K562 (cell line): ENCODE results near the gene MT1A. TPM values are rescaled to one million over a fixed set of nuclear protein-coding genes. Genes with fewer than 3 reads are reported as not detected.

Source experiments
- ATAC-seq: fragments of 200-7000 bp; cut with Tn5 transposase; 3 replicates; pipeline ENCODE4 v1.9.1; 2020; ENCODE audit warnings: moderate library complexity
- BruUV-seq: library from RNA; stranded (reverse); fragments of 400-500 nt; replicated peaks from 2 replicates; lab custom pipeline; 2021; lab: Mats Ljungman, UMichigan
- CTCF ChIA-PET: fragments of 300-600 bp; formaldehyde crosslinking; extraction: SDS; loops from one replicate; lab custom pipeline; 2021; ENCODE audit warnings: low intra/inter-chr PET ratio; lab: Yijun Ruan, JAX
- POLR2A ChIA-PET: fragments of 300-600, 350-650 bp; sonication (Branson Sonifier 250); formaldehyde crosslinking; extraction: SDS; loops from one replicate; lab custom pipeline; 2021; ENCODE audit warnings: antibody characterized with exemption, inconsistent platforms; lab: Yijun Ruan, JAX
- DNase-seq, 4 experiments: peaks; one replicate each; pipeline versions ENCODE4 v3.0.0 to v3.0.0-alpha.2; 2011 to 2018; ENCODE audit warnings: low spot score in 3 of 4, mixed read lengths in 3 of 4; ENCODE audit errors: extremely low read depth in 1 of 4
- FAIRE-seq: peaks from 2 replicates; lab custom pipeline; 2011; peaks lifted over from hg19 to GRCh38; lab: Jason Lieb, UNC
- H2AFZ ChIP-seq: 2 replicates; pipeline ENCODE4 v1.6.0; 2011; ENCODE audit warnings: low read depth, low read length, control low read depth, inconsistent platforms
- H3K27ac ChIP-seq: fragments of 200-600 bp; 3 replicates; pipeline ENCODE4 v1.8.0; 2011; ENCODE audit warnings: low read depth, mild to moderate bottlenecking, control low read depth, inconsistent platforms, low read length, moderate library complexity, mixed read lengths; ENCODE audit errors: extremely low read depth
- H3K27me3 ChIP-seq, 2 experiments: fragments of 300-600 bp in 1 of 2; 2 replicates in 1 of 2; 3 replicates in 1 of 2; pipeline versions ENCODE4 v1.6.0 to v1.8.0; 2011; ENCODE audit warnings: inconsistent platforms in 2 of 2, low read length in 2 of 2, mild to moderate bottlenecking in 1 of 2, mixed read lengths in 1 of 2, moderate library complexity in 1 of 2; ENCODE audit not compliant: control insufficient read depth in 2 of 2, insufficient read depth in 2 of 2
- H3K36me3 ChIP-seq: fragments of 300-600 bp; 3 replicates; pipeline ENCODE4 v1.8.0; 2011; ENCODE audit warnings: mild to moderate bottlenecking, low read length, inconsistent platforms; ENCODE audit not compliant: control insufficient read depth, insufficient read depth
- H3K4me1 ChIP-seq, 2 experiments: fragments of 200-600 bp in 1 of 2; replicated peaks in 1 of 2; 2 replicates in 1 of 2; 3 replicates in 1 of 2; pipeline versions ENCODE4 v1.5.1 to v1.8.0; 2011; ENCODE audit warnings: inconsistent platforms in 2 of 2, low read length in 2 of 2, mild to moderate bottlenecking in 1 of 2, mixed read lengths in 1 of 2, moderate library complexity in 1 of 2; ENCODE audit not compliant: control insufficient read depth in 2 of 2, insufficient read depth in 2 of 2
- H3K4me2 ChIP-seq: 2 replicates; pipeline ENCODE4 v1.6.1; 2011; ENCODE audit warnings: low read length, control low read depth, inconsistent platforms, mixed read lengths; ENCODE audit not compliant: insufficient read depth
- H3K4me3 ChIP-seq: fragments of 200-600 bp; sonication (generic), shearing (Covaris generic); 2 replicates; pipeline ENCODE4 v1.5.1; 2016; ENCODE audit warnings: control low read depth, inconsistent platforms
- H3K79me2 ChIP-seq: fragments of 200-600 bp; 3 replicates; pipeline ENCODE4 v1.8.0; 2011; ENCODE audit warnings: low read length, inconsistent platforms; ENCODE audit not compliant: control insufficient read depth, insufficient read depth
- H3K9ac ChIP-seq, 2 experiments: 2 replicates each; pipeline versions ENCODE4 v1.6.0 to v1.6.1; 2011; ENCODE audit warnings: low read depth in 2 of 2, low read length in 2 of 2, control low read depth in 1 of 2, inconsistent platforms in 1 of 2, mild to moderate bottlenecking in 1 of 2, mixed read lengths in 1 of 2; ENCODE audit not compliant: insufficient read depth in 1 of 2
- H3K9me1 ChIP-seq: one replicate; pipeline ENCODE4 v1.6.0; 2011; ENCODE audit warnings: inconsistent platforms, mild to moderate bottlenecking, low read length, moderate library complexity; ENCODE audit not compliant: control insufficient read depth, insufficient read depth
- H3K9me3 ChIP-seq: replicated peaks from 2 replicates; pipeline ENCODE4 v1.5.1; 2011; ENCODE audit warnings: low read depth, low read length, inconsistent platforms; ENCODE audit not compliant: control insufficient read depth, insufficient read depth
- H4K20me1 ChIP-seq: replicated peaks from 2 replicates; pipeline ENCODE4 v1.6.1; 2011; ENCODE audit warnings: low read length, inconsistent platforms, mixed read lengths; ENCODE audit not compliant: control insufficient read depth, insufficient read depth
- ARID2 ChIP-seq: fragments of 450-650 bp; IDR thresholded peaks from 2 replicates; pipeline ENCODE4 v1.6.1; 2017; ENCODE audit warnings: antibody characterized with exemption, mild to moderate bottlenecking
- CAMTA2 ChIP-seq: fragments of 250-450 bp; sonication (Bioruptor Pico); conservative IDR thresholded peaks from 2 replicates; pipeline ENCODE4 v1.5.1; 2022
- CREM ChIP-seq: IDR thresholded peaks from 2 replicates; pipeline ENCODE4 v1.6.1; 2014; ENCODE audit warnings: antibody characterized with exemption, low read depth
- CTBP1 ChIP-seq: fragments of 450-650 bp; IDR thresholded peaks from 2 replicates; pipeline ENCODE4 v1.6.1; 2016; ENCODE audit warnings: borderline replicate concordance
- HIVEP1 ChIP-seq: fragments of 250-450 bp; sonication (Bioruptor Pico); IDR thresholded peaks from 2 replicates; pipeline ENCODE4 v1.4.0; 2020; ENCODE audit warnings: mild to moderate bottlenecking
- HNRNPL ChIP-seq: fragments of 200-400 bp; formaldehyde crosslinking; IDR thresholded peaks from 2 replicates; pipeline ENCODE4 v1.6.1; 2017; ENCODE audit warnings: low read depth, mild to moderate bottlenecking, low read length
- JUND ChIP-seq, 2 experiments: IDR thresholded peaks; 2 replicates in 1 of 2; 3 replicates in 1 of 2; pipeline ENCODE4 v1.6.1; 2011; ENCODE audit warnings: borderline replicate concordance in 2 of 2, low read depth in 2 of 2, low read length in 2 of 2, improper control_type of control experiment in 1 of 2, missing biosample characterization in 1 of 2, missing genetic modification characterization in 1 of 2, missing genetic modification reagents in 1 of 2
- MEF2A ChIP-seq: IDR thresholded peaks from 2 replicates; pipeline ENCODE4 v1.6.1; 2011; ENCODE audit warnings: low read depth, mild to moderate bottlenecking, low read length, moderate library complexity; ENCODE audit not compliant: control insufficient read depth
- NFE2L1 ChIP-seq: fragments of 450-650 bp; IDR thresholded peaks from 2 replicates; pipeline ENCODE4 v1.6.1; 2016; ENCODE audit warnings: missing genetic modification characterization, low read depth, mild to moderate bottlenecking, missing compliant biosample characterization, moderate library complexity, borderline replicate concordance
- PHF8 ChIP-seq: fragments of 200-600 bp; sonication (generic); IDR thresholded peaks from 2 replicates; pipeline ENCODE4 v1.6.1; 2012; ENCODE audit warnings: mixed run types, mild to moderate bottlenecking, inconsistent platforms, low read length, moderate library complexity, borderline replicate concordance
- SIRT6 ChIP-seq: IDR thresholded peaks from one replicate; pipeline ENCODE4 v1.6.1; 2012; ENCODE audit warnings: low read depth, mild to moderate bottlenecking, control low read depth, inconsistent platforms, low read length, moderate library complexity
- TCF3 ChIP-seq: sonication (generic); formaldehyde crosslinking; IDR thresholded peaks from 2 replicates; pipeline ENCODE4 v1.4.0; 2020; ENCODE audit warnings: mild to moderate bottlenecking, missing genetic modification reagents
- TSC22D4 ChIP-seq: fragments of 450-650 bp; IDR thresholded peaks from 2 replicates; pipeline ENCODE4 v1.6.1; 2016; ENCODE audit warnings: missing genetic modification characterization, missing biosample characterization, control low read depth
- YBX1 ChIP-seq: fragments of 450-650 bp; IDR thresholded peaks from 2 replicates; pipeline ENCODE4 v1.7.1; 2016; ENCODE audit warnings: mild to moderate bottlenecking
- ZNF644 ChIP-seq: fragments of 200-800 bp; sonication (Bioruptor generic); IDR thresholded peaks from 2 replicates; pipeline ENCODE4 v1.6.1; 2016; ENCODE audit warnings: low read depth, missing genetic modification characterization, missing compliant biosample characterization
- ZNF830 ChIP-seq: fragments of 250-450 bp; sonication (Bioruptor Pico); IDR thresholded peaks from 2 replicates; pipeline ENCODE4 v1.5.0; 2021; ENCODE audit warnings: mild to moderate bottlenecking
- WGBS: fragments of 100-300 bp; shearing (Covaris generic); methylation state at CpG from one replicate; pipeline ENCODE4 v1.1.6; 2016; ENCODE audit warnings: low coverage, mixed read lengths; ENCODE audit not compliant: insufficient coverage; ENCODE audit errors: missing lambda C conversion rate; 5-methylcytosine and 5-hydroxymethylcytosine counted together
- in situ Hi-C: fragments of 300-500 bp; cut with MboI; formaldehyde crosslinking; loops from 4 replicates; pipeline ENCODE4 v1.15.0; 2018; ENCODE audit warnings: inconsistent platforms, mixed read lengths
- intact Hi-C: fragments of 100-400 bp; cut with micrococcal nuclease; formaldehyde crosslinking; loops from 2 replicates; pipeline ENCODE4 v1.14.2; 2022
- polyA plus RNA-seq, 8 experiments: library from polyadenylated mRNA; depleted of rRNA in 4 of 8; stranded (reverse) in 5 of 8; unstranded in 3 of 8; fragments of >200 nt; fragmentation: Nextera tagmentation in 2 of 8; fragmentation: Illumina TruSeq in 1 of 8; extraction: Ambion mirVana in 2 of 8; extraction: Trizol in 1 of 8; gene quantifications; 2 replicates each; pipeline versions ENCODE4 v1.2.1 to v1.2.3, GENCODE V29; 2011 to 2014; ENCODE audit warnings: inconsistent platforms in 1 of 8, missing spikeins in 1 of 8
- total RNA-seq, 7 experiments: library from RNA; depleted of rRNA in 6 of 7; stranded (reverse); fragments of >200 nt in 6 of 7; fragmentation: Illumina TruSeq in 2 of 7; extraction: Trizol in 2 of 7; gene quantifications; 2 replicates each; pipeline versions ENCODE4 v1.2.1 to v1.2.3, GENCODE V29; 2011 to 2021; ENCODE audit warnings: low replicate concordance in 1 of 7
- TF ChIP-seq, protein P1 (sequence below): fragments of 250-450 bp; sonication (Bioruptor Pico); IDR thresholded peaks from 2 replicates; pipeline ENCODE4 v1.5.0; 2021
- TF ChIP-seq, protein P2 (sequence below): sonication (generic); formaldehyde crosslinking; IDR thresholded peaks from 2 replicates; pipeline ENCODE4 v1.8.0; 2022; ENCODE audit warnings: mild to moderate bottlenecking, missing genetic modification reagents, borderline replicate concordance

Gene MT1A
- total and polyA plus RNA-seq, 9 of the 15 experiments (the other 6 are each of a cell fraction or from before 2014, with no cell fraction given) = 0.23 TPM; not detected in 8

DNA sequence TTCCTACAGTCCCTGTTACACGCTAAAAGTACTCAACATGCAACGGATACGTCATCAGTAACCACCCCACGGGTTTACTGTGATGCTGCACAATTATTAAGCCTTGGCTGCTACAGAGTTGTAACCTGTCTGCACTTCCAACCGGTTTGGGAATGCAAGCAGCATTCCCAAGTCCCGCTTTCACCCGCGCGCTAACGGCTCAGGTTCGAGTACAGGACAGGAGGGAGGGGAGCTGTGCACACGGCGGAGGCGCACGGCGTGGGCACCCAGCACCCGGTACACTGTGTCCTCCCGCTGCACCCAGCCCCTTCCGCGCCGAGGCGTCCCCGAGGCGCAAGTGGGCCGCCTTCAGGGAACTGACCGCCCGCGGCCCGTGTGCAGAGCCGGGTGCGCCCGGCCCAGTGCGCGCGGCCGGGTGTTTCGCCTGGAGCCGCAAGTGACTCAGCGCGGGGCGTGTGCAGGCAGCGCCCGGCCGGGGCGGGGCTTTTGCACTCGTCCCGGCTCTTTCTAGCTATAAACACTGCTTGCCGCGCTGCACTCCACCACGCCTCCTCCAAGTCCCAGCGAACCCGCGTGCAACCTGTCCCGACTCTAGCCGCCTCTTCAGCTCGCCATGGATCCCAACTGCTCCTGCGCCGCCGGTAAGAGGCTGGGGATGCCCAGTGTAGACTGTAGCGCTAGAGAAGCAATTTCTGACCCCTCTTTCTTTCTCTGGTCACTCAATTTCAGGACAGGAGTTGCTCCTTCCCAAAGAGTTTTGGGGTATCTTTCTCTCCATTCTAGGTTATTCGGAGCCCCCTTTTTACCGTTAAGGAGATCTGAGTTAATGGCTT is 30.2 kb upstream of the MT1A start, which contains the start of gene MT2A:
Gene MT2A (plus strand): TSS at position 542 of the 833 bp plus-strand sequence. CDS start 72 bp downstream, at position 614.
- Histone ChIP-seq H3K9ac (peak within 1 kb of the TSS; percentile 69 to 95), H4K20me1 (no peaks in the 10 kb centered on the region), H3K4me2 (peak within 1 kb of the TSS; percentile 78), H3K9me3 (no peaks in the 10 kb centered on the region), H3K9me1 (no peaks in the 10 kb centered on the region), H3K4me3 (peak within 1 kb of the TSS; percentile 47), H3K27ac (peak within 1 kb of the TSS; percentile 86), H2AFZ (peak within 1 kb of the TSS; percentile 98), H3K36me3 (no peaks in the 10 kb centered on the region), H3K79me2 (no peaks in the 10 kb centered on the region), H3K27me3 (no peaks in the 10 kb centered on the region), H3K4me1 (peaks cover 27 to 29% of the 10 kb centered on the region in 2 experiments)
- intact Hi-C loops = loop anchor here (1.0 kb wide), 1 partner anchor 94 kb away; no protein-coding TSS in a partner anchor
- WGBS = 7% methylated on average over 59 of the region's 62 CpGs
- ChIA-PET CTCF (no interaction called here), POLR2A (interaction anchor here (0.7 to 0.9 kb wide), 3 partner anchors 10 to 74 kb away, joined by 3 to 6 read pairs (median 5); no protein-coding TSS in a partner anchor)
- no TSS peak for BruUV-seq
- peak; percentile 98 for ATAC-seq
- peak; percentile 78 for FAIRE-seq
- DNase-seq = peak; percentile 94 to 96 (median 95)
- in situ Hi-C loops = no loop called here
- TF ChIP-seq JUND (IDR thresholded peaks at IDR 0.05; ENCODE audit: borderline replicate concordance, low read depth, low read length) = peak; percentile 91
- TF ChIP-seq JUND (tag; IDR thresholded peaks at IDR 0.05; ENCODE audit: borderline replicate concordance, low read depth, low read length) = peak; percentile 85; the same call in 1 of the 3 replicates
- TF ChIP-seq, protein P1, sequence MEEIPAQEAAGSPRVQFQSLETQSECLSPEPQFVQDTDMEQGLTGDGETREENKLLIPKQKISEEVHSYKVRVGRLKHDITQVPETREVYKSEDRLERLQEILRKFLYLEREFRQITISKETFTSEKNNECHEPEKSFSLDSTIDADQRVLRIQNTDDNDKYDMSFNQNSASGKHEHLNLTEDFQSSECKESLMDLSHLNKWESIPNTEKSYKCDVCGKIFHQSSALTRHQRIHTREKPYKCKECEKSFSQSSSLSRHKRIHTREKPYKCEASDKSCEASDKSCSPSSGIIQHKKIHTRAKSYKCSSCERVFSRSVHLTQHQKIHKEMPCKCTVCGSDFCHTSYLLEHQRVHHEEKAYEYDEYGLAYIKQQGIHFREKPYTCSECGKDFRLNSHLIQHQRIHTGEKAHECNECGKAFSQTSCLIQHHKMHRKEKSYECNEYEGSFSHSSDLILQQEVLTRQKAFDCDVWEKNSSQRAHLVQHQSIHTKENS = no peak
- TF ChIP-seq PHF8 = peak; percentile 83; the same call in 1 of the 2 replicates
- TF ChIP-seq CREM = peak; percentile 46; the same call in 1 of the 2 replicates
- TF ChIP-seq YBX1 = no peak
- TF ChIP-seq CTBP1 = peak; percentile 96
- no peak for TF ChIP-seq TSC22D4
- TF ChIP-seq ZNF644 = no peak
- no peak for TF ChIP-seq NFE2L1 (tag)
- no peak for TF ChIP-seq ZNF830 (CRISPR knock-in tag)
- TF ChIP-seq HNRNPL = no peak
- TF ChIP-seq, protein P2, sequence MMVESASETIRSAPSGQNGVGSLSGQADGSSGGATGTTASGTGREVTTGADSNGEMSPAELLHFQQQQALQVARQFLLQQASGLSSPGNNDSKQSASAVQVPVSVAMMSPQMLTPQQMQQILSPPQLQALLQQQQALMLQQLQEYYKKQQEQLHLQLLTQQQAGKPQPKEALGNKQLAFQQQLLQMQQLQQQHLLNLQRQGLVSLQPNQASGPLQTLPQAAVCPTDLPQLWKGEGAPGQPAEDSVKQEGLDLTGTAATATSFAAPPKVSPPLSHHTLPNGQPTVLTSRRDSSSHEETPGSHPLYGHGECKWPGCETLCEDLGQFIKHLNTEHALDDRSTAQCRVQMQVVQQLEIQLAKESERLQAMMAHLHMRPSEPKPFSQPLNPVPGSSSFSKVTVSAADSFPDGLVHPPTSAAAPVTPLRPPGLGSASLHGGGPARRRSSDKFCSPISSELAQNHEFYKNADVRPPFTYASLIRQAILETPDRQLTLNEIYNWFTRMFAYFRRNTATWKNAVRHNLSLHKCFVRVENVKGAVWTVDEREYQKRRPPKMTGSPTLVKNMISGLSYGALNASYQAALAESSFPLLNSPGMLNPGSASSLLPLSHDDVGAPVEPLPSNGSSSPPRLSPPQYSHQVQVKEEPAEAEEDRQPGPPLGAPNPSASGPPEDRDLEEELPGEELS = no peak
- no peak for TF ChIP-seq CAMTA2 (CRISPR knock-in tag)
- TF ChIP-seq TCF3 = no peak
- TF ChIP-seq SIRT6 = no peak
- no peak for TF ChIP-seq HIVEP1 (CRISPR knock-in tag)
- TF ChIP-seq ARID2 = peak; percentile 64; the same call in 1 of the 2 replicates
- no peak for TF ChIP-seq MEF2A
